MCF 10A (cell line): ENCODE results near the gene TMEM63A. TPM values are rescaled to one million over a fixed set of nuclear protein-coding genes. Genes with fewer than 3 reads are reported as not detected.
"Not testable (repeated sequence)": the region's sequence is repeated elsewhere in the genome, so short reads cannot be mapped to it uniquely, and the experiment has no call there.

Experiments used
- Bru-seq: library from RNA; stranded (reverse); fragments of 400-500 nt; gene quantifications from one replicate; lab custom pipeline; 2021; lab: Mats Ljungman, UMichigan
- BruChase-seq, 2 experiments: library from RNA; stranded (reverse); fragments of 400-500 nt; gene quantifications; one replicate each; lab custom pipeline; 2021; lab: Mats Ljungman, UMichigan
- BruUV-seq: library from RNA; stranded (reverse); fragments of 400-500 nt; replicated peaks from 2 replicates; lab custom pipeline; 2021; lab: Mats Ljungman, UMichigan
- CTCF ChIA-PET: fragments of 300-600 bp; sonication (Branson Sonifier 250); formaldehyde crosslinking; extraction: SDS; loops from one replicate; lab custom pipeline; 2021; ENCODE audit warnings: antibody characterized with exemption, inconsistent platforms; lab: Yijun Ruan, JAX
- POLR2A ChIA-PET: fragments of 300-600, 350-650 bp; sonication (Branson Sonifier 250); formaldehyde crosslinking; extraction: SDS; loops from one replicate; lab custom pipeline; 2020; ENCODE audit warnings: antibody characterized with exemption, inconsistent platforms; lab: Yijun Ruan, JAX
- DNase-seq: peaks from one replicate; pipeline ENCODE4 v3.0.0-alpha.2; 2018; ENCODE audit not compliant: unreplicated experiment
- H3K27ac Mint-ChIP-seq: one replicate; pipeline ENCODE4 v1.8.0; 2022; ENCODE audit warnings: mild to moderate bottlenecking, low read depth, mixed read lengths; ENCODE audit not compliant: unreplicated experiment
- H3K27me3 Mint-ChIP-seq: one replicate; pipeline ENCODE4 v1.8.0; 2022; ENCODE audit warnings: mixed read lengths; ENCODE audit not compliant: insufficient read depth, unreplicated experiment
- H3K36me3 Mint-ChIP-seq: one replicate; pipeline ENCODE4 v1.8.0; 2022; ENCODE audit warnings: mild to moderate bottlenecking, moderate library complexity, mixed read lengths; ENCODE audit not compliant: insufficient read depth, unreplicated experiment
- H3K4me1 Mint-ChIP-seq: one replicate; pipeline ENCODE4 v1.8.0; 2022; ENCODE audit warnings: mixed read lengths; ENCODE audit not compliant: insufficient read depth, unreplicated experiment
- H3K4me3 Mint-ChIP-seq: one replicate; pipeline ENCODE4 v1.8.0; 2022; ENCODE audit warnings: mild to moderate bottlenecking, moderate library complexity, mixed read lengths; ENCODE audit not compliant: unreplicated experiment
- H3K9me3 Mint-ChIP-seq: one replicate; pipeline ENCODE4 v1.8.0; 2022; ENCODE audit warnings: mixed read lengths; ENCODE audit not compliant: unreplicated experiment
- intact Hi-C: fragments of 100-400 bp; cut with micrococcal nuclease; formaldehyde crosslinking; loops from 2 replicates; pipeline ENCODE4 v1.14.1; 2022
- long read RNA-seq: library from polyadenylated mRNA; stranded (forward); transcript quantifications from one replicate; pipeline ENCODE4 v2.0.0, GENCODE V29; 2022
- total RNA-seq: library from RNA; stranded (reverse); gene quantifications from 2 replicates; pipeline ENCODE4 v1.2.3, GENCODE V29; 2022
- TF ChIP-seq, protein P1 (sequence below): fragments of 200-600 bp; IDR thresholded peaks from one replicate; pipeline ENCODE4 v1.8.0; 2022; ENCODE audit warnings: antibody characterized with exemption, mild to moderate bottlenecking; ENCODE audit not compliant: unreplicated experiment

The TMEM63A gene
- total RNA-seq (52.1 and 71.2 TPM in 2 replicates), Bru-seq, nascent RNA (percentile 73 among the genes with signal in this experiment), BruChase-seq, experiment 1, labeled RNA remaining after a 6-hour chase (percentile 80 among the genes with signal in this experiment), BruChase-seq, experiment 2, labeled RNA remaining after a 2-hour chase (percentile 81 among the genes with signal in this experiment)
- long read RNA-seq, full-length matches to known transcripts = 48 of 74 reads
- long read RNA-seq, partial matches to known transcripts = 10 of 74 reads
- long read RNA-seq, other reads (novel, unspliced or antisense) = 16 of 74 reads

DNA sequence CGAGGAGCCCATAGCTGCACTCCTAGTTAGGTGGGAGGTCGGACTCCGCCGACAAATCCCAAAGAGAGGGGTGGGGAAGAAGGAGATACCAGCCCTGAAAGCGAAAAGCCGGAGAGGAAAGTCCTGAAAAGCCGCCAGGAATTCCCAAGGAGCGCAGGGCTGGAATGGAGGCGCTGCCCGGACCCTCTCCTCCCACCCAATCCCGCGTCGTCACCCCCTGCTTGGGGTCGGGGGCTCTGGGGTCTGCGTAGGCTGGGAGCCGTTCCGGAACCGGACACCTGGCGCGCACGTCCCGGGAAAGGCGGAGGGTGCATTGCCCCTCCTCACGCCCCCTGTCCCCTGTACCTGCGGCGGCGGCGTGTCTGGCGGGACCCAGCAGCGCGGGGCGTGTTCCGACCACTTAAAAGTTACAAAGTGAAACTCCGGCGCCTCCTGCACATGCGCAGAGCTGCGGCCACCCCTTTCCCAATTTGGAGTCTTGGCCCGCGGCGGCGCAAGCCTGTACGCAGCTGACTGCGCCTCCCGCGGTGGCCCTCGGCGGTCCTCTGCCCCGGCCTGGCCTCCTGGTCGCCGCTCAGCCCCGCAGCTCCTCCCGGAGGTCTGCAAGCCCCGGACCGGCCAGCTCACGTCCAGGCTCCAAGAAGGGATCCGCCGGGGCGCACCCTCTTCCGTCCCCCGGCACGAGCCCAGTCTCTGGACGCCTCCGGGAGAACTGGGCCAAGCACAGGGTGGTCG lies at the start of gene TMEM63A:
Gene TMEM63A (minus strand): TSS at position 422 of the 735 bp plus-strand sequence. CDS start 4,800 bp downstream, outside the sequence.
- BruUV-seq = no TSS peak
- Mint-ChIP-seq H3K27ac (peak within 1 kb of the TSS; percentile 82), H3K36me3 (peaks cover under 1% of the 10 kb centered on the region), H3K4me1 (peaks cover 51% of the 10 kb centered on the region), H3K9me3 (no peaks in the 10 kb centered on the region), H3K27me3 (no peaks in the 10 kb centered on the region), H3K4me3 (peak within 1 kb of the TSS; percentile 91)
- ChIA-PET POLR2A (interaction anchor here (0.6 to 8.6 kb wide), 54 partner anchors 9 to 1886 kb away, joined by 3 to 263 read pairs (median 4); partner anchors contain the start of genes EPHX1, H3-3A, LBR and LEFTY2), CTCF (interaction anchor here (0.6 to 6.7 kb wide), 44 partner anchors 11 to 536 kb away, joined by 3 to 43 read pairs (median 4); partner anchors contain the start of genes EPHX1, LEFTY2, PYCR2 and SRP9)
- DNase-seq = peak; percentile 92
- intact Hi-C loops = loop anchor here (1.0 to 2.0 kb wide), 4 partner anchors 43 to 105 kb away; partner anchors contain the start of genes EPHX1, PYCR2 and SRP9
- TF ChIP-seq, protein P1, sequence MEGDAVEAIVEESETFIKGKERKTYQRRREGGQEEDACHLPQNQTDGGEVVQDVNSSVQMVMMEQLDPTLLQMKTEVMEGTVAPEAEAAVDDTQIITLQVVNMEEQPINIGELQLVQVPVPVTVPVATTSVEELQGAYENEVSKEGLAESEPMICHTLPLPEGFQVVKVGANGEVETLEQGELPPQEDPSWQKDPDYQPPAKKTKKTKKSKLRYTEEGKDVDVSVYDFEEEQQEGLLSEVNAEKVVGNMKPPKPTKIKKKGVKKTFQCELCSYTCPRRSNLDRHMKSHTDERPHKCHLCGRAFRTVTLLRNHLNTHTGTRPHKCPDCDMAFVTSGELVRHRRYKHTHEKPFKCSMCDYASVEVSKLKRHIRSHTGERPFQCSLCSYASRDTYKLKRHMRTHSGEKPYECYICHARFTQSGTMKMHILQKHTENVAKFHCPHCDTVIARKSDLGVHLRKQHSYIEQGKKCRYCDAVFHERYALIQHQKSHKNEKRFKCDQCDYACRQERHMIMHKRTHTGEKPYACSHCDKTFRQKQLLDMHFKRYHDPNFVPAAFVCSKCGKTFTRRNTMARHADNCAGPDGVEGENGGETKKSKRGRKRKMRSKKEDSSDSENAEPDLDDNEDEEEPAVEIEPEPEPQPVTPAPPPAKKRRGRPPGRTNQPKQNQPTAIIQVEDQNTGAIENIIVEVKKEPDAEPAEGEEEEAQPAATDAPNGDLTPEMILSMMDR = peak; percentile 25

DNA sequence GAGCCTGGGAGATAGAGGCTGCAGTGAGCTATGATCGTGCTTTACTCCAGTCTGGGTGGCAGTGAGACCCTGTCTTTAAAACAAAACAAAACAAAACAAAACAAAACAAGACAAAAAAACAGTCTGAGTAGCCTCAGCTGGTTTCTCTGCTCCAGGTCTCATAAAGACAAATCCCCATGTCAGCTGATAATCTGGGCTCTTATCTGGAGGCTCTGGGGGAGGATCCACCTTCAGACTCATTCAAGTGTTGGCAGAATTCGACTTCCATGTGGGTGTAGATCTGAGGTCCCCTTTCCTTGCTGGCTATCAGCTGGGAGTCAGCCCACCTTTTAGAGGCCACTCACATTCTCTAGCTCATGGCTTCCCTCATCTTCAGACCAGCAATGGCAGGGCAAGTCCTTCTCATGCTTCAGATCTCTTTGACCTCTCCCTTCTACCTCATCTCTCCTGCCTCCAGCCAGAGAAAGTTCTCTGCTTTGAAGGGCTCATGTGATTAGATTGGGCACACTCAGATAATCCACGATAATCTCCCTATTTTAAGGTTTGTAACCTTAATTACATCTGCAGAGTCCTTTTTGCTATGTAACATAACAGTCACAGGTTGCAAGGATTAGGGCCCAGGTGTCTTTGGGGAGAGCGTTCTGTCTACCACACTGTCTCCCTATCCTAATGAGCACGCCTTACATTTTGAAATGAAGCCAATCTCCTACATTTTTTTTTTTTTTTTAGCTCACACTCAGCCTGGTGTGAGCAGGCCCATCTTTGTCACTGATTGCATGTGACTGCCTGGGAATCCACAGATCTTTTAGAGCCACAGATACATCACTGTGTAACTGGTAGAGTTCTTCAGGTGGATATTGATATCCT lies 49.3 kb upstream of the TMEM63A start:
- TF ChIP-seq, protein P1 = no peak

DNA sequence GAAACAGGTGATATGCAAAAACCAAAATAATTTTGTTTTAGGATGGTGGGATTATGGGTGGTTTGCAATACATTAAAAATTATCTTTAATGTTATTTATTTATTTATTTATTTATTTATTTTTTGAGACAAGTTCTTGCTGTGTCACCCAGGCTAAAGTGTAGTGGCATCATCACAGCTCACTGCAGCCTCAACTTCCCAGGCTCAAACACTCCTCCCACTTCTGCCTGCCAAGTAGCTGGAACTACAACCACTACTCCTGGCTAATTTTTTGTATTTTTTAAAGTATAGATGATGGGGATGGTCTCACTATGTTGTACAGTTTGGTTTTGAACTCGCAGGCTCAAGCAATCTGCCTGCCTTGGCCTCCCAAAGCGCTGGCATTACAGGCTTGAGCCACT lies 48.4 kb upstream of the TMEM63A start:
- H3K27me3 Mint-ChIP-seq = no peaks in the 10 kb centered on the region
- no peaks in the 10 kb centered on the region for H3K4me1 Mint-ChIP-seq
- intact Hi-C loops = no loop called here
- TF ChIP-seq, protein P1 = no peak
- no peaks in the 10 kb centered on the region for H3K36me3 Mint-ChIP-seq
- H3K9me3 Mint-ChIP-seq = no peaks in the 10 kb centered on the region
- BruUV-seq = no TSS peak
- DNase-seq = no peak
- H3K27ac Mint-ChIP-seq = no peak overlapping the region
- ChIA-PET POLR2A (interaction anchor here (0.8 to 8.4 kb wide), 4 partner anchors 7 to 195 kb away, joined by 3 to 120 read pairs (median 3); partner anchors contain the start of genes PYCR2 and SRP9), CTCF (interaction anchor here (0.6 to 1.6 kb wide), 6 partner anchors 10 to 469 kb away, joined by 3 to 14 read pairs (median 4); partner anchors contain the start of gene TMEM63A)
- H3K4me3 Mint-ChIP-seq = no peak overlapping the region

More for the DNA sequence above, 49.3 kb upstream of the TMEM63A start:
- Mint-ChIP-seq H3K36me3 (no peaks in the 10 kb centered on the region), H3K9me3 (no peaks in the 10 kb centered on the region), H3K4me1 (peaks cover 6% of the 10 kb centered on the region), H3K27me3 (no peaks in the 10 kb centered on the region), H3K4me3 (no peak overlapping the region), H3K27ac (no peak overlapping the region)
- no TSS peak for BruUV-seq
- DNase-seq = no peak
- ChIA-PET POLR2A (interaction anchor here (0.6 to 8.4 kb wide), 8 partner anchors 8 to 196 kb away, joined by 3 to 120 read pairs (median 4); partner anchors contain the start of genes EPHX1, PYCR2 and SRP9), CTCF (interaction anchor here (0.6 to 1.6 kb wide), 10 partner anchors 8 to 457 kb away, joined by 3 to 14 read pairs (median 4); partner anchors contain the start of gene TMEM63A)
- intact Hi-C loops = no loop called here

DNA sequence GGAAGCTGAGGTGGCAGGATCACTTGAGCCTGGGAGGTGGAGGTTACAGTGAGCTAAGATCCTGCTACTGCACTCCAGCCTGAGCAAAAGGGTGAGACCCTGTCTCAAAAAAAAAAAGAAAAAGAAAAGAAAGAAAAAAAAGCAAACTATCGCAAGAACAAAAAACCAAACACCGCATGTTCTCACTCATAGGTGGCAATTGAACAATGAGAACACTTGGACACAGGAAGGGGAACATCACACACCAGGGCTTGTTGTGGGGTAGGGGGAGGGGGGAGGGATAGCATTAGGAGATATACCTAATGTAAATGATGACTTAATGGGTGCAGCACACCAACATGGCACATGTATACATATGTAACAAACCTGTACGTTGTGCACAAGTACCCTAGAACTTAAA lies 47.3 kb upstream of the TMEM63A start:
- CTCF ChIA-PET = interaction anchor here (0.6 to 0.9 kb wide), 6 partner anchors 47 to 497 kb away, joined by 3 to 4 read pairs (median 3); no protein-coding TSS in a partner anchor
- not testable (repeated sequence) for H3K4me1 Mint-ChIP-seq, H3K36me3 Mint-ChIP-seq

More for the DNA sequence above, 47.3 kb upstream of the TMEM63A start:
- intact Hi-C loops, H3K27me3 Mint-ChIP-seq, H3K4me3 Mint-ChIP-seq, H3K27ac Mint-ChIP-seq, H3K9me3 Mint-ChIP-seq, BruUV-seq, DNase-seq: not testable (repeated sequence)
- POLR2A ChIA-PET = interaction anchor here (0.6 kb wide), 3 partner anchors 81 to 503 kb away, joined by 3 to 4 read pairs (median 4); no protein-coding TSS in a partner anchor
